ENCODE measurements around the gene CALCR.

DNA sequence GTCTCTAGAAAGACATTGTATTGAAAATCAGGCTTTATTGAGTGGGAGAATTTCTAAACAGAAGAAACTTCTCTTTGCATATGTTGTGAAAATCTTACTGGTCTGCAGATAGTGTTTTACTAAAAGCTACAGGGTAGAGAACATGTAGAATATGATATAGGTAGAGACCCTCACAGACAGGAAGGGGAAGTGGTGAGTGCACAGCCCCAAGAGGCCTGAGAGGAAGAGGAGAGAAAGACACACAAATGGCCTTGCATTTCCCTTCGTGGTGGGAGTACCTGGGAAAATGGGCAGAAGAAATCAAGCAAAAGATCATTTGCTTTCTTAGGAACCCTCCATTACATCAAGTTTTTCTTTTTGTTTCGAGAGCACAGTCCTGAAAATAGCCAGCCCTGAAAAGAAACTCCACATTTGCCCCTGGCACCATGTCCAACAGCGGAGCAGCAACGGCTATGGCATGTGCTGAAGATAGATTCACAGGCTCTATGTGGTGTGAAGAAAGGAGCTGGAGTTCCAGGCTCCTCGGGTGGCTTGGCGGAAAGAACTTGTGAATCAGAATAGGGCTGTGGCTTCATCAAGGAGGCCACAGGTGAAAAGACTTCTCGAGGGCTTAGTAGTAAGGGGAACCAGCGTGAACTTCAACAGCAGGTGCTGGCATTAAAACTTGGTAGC lies 143.5 kb downstream of the CALCR start:
- no peak for TF ChIP-seq CTCF (IDR thresholded peaks at IDR 0.05)
- no peak for TF ChIP-seq POLR2A (IDR thresholded peaks at IDR 0.05)
